Measurements from ENCODE around the gene UBD.

- TF ChIP-seq POLR2AphosphoS5 (IDR thresholded peaks at IDR 0.05; ENCODE audit: low read depth) = no peak
- TF ChIP-seq CREB1 (CRISPR knock-in tag; IDR thresholded peaks at IDR 0.05; ENCODE audit: low read depth) = no peak
- TF ChIP-seq, protein P1, sequence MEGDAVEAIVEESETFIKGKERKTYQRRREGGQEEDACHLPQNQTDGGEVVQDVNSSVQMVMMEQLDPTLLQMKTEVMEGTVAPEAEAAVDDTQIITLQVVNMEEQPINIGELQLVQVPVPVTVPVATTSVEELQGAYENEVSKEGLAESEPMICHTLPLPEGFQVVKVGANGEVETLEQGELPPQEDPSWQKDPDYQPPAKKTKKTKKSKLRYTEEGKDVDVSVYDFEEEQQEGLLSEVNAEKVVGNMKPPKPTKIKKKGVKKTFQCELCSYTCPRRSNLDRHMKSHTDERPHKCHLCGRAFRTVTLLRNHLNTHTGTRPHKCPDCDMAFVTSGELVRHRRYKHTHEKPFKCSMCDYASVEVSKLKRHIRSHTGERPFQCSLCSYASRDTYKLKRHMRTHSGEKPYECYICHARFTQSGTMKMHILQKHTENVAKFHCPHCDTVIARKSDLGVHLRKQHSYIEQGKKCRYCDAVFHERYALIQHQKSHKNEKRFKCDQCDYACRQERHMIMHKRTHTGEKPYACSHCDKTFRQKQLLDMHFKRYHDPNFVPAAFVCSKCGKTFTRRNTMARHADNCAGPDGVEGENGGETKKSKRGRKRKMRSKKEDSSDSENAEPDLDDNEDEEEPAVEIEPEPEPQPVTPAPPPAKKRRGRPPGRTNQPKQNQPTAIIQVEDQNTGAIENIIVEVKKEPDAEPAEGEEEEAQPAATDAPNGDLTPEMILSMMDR (conservative IDR thresholded peaks at IDR 0.05; ENCODE audit: low read depth in 2 of 2) = no peak
Observed at GRCh38 chr6:29561091-29561490, 1.6 kb upstream of the UBD start.
